ENCODE results near the gene ATF6.

DNA sequence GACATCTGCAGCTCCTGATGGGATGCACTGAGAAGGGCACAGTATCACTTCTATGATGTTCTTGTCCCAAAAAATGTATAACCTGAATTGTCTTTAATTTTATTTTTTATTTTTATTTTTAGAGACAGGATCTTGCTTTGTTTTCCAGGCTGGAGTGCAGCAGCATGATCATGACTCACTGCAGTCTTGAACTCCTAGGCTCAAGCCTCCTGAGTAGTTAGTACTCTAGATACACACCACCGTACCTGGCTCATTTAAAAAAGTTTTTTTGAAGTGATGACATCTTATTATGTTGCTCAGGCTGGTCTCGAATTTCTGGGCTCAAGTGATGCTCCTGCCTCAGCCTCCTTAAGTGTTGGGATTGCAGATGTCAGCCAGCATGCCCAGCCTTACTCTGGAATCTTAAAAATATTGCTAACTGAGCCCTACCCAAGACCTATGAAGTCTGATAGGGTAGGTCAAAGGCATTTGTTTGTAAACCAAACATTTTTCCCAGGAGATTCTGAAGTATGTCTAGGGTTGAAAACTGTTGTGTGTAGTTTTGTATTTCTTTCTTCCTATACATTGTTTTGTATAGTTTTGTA, 68.9 kb downstream of the ATF6 start:
- no peak for TF ChIP-seq RBBP5 (IDR thresholded peaks at IDR 0.05; ENCODE audit: borderline replicate concordance, insufficient read depth, low read length, poor library complexity, severe bottlenecking)
- TF ChIP-seq PHF21A (IDR thresholded peaks at IDR 0.05; ENCODE audit: borderline replicate concordance, low read depth), result no peak
- TF ChIP-seq MAFK (IDR thresholded peaks at IDR 0.05; ENCODE audit: low read length), result no peak
